ENCODE data around the gene KIAA0319L.

- TF ChIP-seq, protein P1, sequence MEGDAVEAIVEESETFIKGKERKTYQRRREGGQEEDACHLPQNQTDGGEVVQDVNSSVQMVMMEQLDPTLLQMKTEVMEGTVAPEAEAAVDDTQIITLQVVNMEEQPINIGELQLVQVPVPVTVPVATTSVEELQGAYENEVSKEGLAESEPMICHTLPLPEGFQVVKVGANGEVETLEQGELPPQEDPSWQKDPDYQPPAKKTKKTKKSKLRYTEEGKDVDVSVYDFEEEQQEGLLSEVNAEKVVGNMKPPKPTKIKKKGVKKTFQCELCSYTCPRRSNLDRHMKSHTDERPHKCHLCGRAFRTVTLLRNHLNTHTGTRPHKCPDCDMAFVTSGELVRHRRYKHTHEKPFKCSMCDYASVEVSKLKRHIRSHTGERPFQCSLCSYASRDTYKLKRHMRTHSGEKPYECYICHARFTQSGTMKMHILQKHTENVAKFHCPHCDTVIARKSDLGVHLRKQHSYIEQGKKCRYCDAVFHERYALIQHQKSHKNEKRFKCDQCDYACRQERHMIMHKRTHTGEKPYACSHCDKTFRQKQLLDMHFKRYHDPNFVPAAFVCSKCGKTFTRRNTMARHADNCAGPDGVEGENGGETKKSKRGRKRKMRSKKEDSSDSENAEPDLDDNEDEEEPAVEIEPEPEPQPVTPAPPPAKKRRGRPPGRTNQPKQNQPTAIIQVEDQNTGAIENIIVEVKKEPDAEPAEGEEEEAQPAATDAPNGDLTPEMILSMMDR (IDR thresholded peaks at IDR 0.05) = no peak
- no peak for TF ChIP-seq POLR2A (IDR thresholded peaks at IDR 0.05)
Observed at GRCh38 chr1:35428360-35428759, 128.8 kb downstream of the KIAA0319L start.

Measured in prostate gland (tissue), 2 donors.